Small intestine (tissue), 7 donors: ENCODE data around the gene ACOX1. TPM values are rescaled to one million over a fixed set of nuclear protein-coding genes. Genes with fewer than 3 reads are reported as not detected.
"Not testable (repeated sequence)": the region's sequence is repeated elsewhere in the genome, so short reads cannot be mapped to it uniquely, and the experiment has no call there.

Source experiments
- DNase-seq, 2 donors: peaks; one replicate each; pipeline versions ENCODE4 v3.0.0 to v3.0.0-alpha.2; 2013
- FAIRE-seq: peaks from 2 replicates; lab custom pipeline; 2012; peaks lifted over from hg19 to GRCh38; lab: Jason Lieb, UNC
- H3K27ac ChIP-seq, 3 donors: one replicate each; pipeline ENCODE4 v1.5.1; 2013; ENCODE audit warnings: low read length in 2 of 3, mild to moderate bottlenecking in 2 of 3, control low read depth in 1 of 3, inconsistent platforms in 1 of 3, low read depth in 1 of 3, moderate library complexity in 1 of 3
- H3K27me3 ChIP-seq, 3 donors: one replicate each; pipeline ENCODE4 v1.6.1; 2013; ENCODE audit warnings: low read length in 3 of 3, inconsistent platforms in 1 of 3; ENCODE audit not compliant: control insufficient read depth in 3 of 3, insufficient read depth in 3 of 3
- H3K36me3 ChIP-seq, 3 donors: one replicate each; pipeline ENCODE4 v1.6.1; 2013; ENCODE audit warnings: low read length in 3 of 3, inconsistent platforms in 1 of 3, low read depth in 1 of 3, mild to moderate bottlenecking in 1 of 3, moderate library complexity in 1 of 3; ENCODE audit not compliant: control insufficient read depth in 3 of 3, insufficient read depth in 2 of 3
- H3K4me1 ChIP-seq, 3 donors: one replicate each; pipeline ENCODE4 v1.6.1; 2013; ENCODE audit warnings: low read length in 2 of 3, inconsistent platforms in 1 of 3, low read depth in 1 of 3, mild to moderate bottlenecking in 1 of 3, moderate library complexity in 1 of 3; ENCODE audit not compliant: control insufficient read depth in 3 of 3, insufficient read depth in 2 of 3
- H3K4me3 ChIP-seq, 3 donors: one replicate each; pipeline ENCODE4 v1.5.1; 2013; ENCODE audit warnings: low read length in 3 of 3, control low read depth in 1 of 3, inconsistent platforms in 1 of 3, low read depth in 1 of 3, mild to moderate bottlenecking in 1 of 3, moderate library complexity in 1 of 3
- H3K9me3 ChIP-seq, 2 donors: one replicate each; pipeline ENCODE4 v1.6.1; 2013; ENCODE audit warnings: low read depth in 1 of 2, low read length in 1 of 2; ENCODE audit not compliant: control insufficient read depth in 2 of 2, insufficient read depth in 1 of 2
- WGBS, 3 donors: extraction: QIAGEN DNeasy Blood & Tissue Kit; methylation state at CpG; one replicate each; pipeline ENCODE4 v1.1.7; 2013; 5-methylcytosine and 5-hydroxymethylcytosine counted together
- polyA plus RNA-seq, 4 donors: library from polyadenylated mRNA; stranded (reverse) in 3 of 4; unstranded in 1 of 4; fragments of 200-250 nt in 3 of 4; fragments of 120-200 nt in 1 of 4; gene quantifications; one replicate each; pipeline versions ENCODE4 v1.2.1 to v1.2.3, GENCODE V29; 2013
- donor health status: healthy with polysubstance abuse.
- donor health status: control.
- donor health status: control.
- donor health status: Bipolar disorder and iron deficiency.
- donor health status: healthy.

The ACOX1 gene
- polyA plus RNA-seq, 4 donors: 20.6 to 111 (median 62.5) TPM

DNA sequence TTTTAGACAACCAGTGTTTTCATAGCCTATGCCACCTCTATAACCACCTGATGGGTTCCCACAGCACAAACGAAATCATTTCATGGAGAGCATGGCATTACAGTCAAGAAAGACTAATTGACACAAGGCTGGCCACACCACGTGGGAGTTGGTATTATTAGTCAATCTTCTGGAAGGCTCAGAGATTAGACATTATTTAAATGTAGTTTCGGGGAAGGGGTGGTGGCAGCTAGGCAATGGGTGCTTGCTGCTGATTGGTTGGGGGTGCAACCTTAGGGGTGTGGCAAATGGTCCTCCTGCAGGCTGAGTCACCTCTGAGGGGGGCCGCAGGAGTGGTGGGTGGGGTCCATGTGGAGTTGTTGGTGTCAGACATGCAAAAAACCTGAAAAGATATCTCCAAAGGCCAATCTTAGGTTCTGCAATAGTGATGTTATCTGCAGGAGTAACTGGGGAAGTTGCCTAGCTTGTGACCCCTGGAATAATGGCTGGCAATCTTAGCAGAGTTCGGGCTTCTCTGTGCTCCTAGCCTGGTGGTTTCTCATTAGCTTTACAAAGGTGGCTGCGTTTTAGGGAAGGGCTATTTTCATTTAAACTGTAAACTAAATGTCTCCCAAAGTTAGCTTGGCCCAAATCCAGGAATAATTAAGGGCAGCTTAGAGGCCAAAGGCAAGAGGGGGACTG is 4.7 kb upstream of the ACOX1 start:
- FAIRE-seq (no peak), DNase-seq (peak in 1 of 2 donors; percentile 52)
- H3K4me1 ChIP-seq: peaks cover 0 to 39% (median 3%) of the 10 kb centered on the region in 3 donors
- no peaks in the 10 kb centered on the region for H3K9me3 ChIP-seq
- peaks cover 0 to 17% (median 3%) of the 10 kb centered on the region in 3 donors for H3K36me3 ChIP-seq
- WGBS, 3 donors: 45 to 59% (median 51%) methylated on average over 6 of the region's 6 CpGs
- no peaks in the 10 kb centered on the region for H3K27me3 ChIP-seq
- no peak overlapping the region for H3K4me3 ChIP-seq
- peak overlapping the region in 1 of 3 donors; percentile 37 for H3K27ac ChIP-seq

GRCh38 chr17:75981019-75981615 is 2.2 kb upstream of the ACOX1 start:
- Histone ChIP-seq H3K4me1 (peaks cover 0 to 52% (median 3%) of the 10 kb centered on the region in 3 donors), H3K36me3 (peaks cover 0 to 14% (median 0%) of the 10 kb centered on the region in 3 donors), H3K9me3 (no peaks in the 10 kb centered on the region), H3K4me3 (no peak overlapping the region), H3K27me3 (no peaks in the 10 kb centered on the region), H3K27ac (peak overlapping the region in 1 of 3 donors; percentile 92)
- FAIRE-seq (no peak), DNase-seq (no peak)
- WGBS, 3 donors: 85 to 92% (median 88%) methylated on average over 7 of the region's 7 CpGs

- H3K27me3 ChIP-seq: no peaks in the 10 kb centered on the region
- no peaks in the 10 kb centered on the region for H3K9me3 ChIP-seq
- H3K36me3 ChIP-seq: peaks cover 0 to 13% (median 0%) of the 10 kb centered on the region in 3 donors
- peaks cover 0 to 55% (median 3%) of the 10 kb centered on the region in 3 donors for H3K4me1 ChIP-seq
- no peak for DNase-seq
- H3K4me3 ChIP-seq: peak overlapping the region in 2 of 3 donors; percentile 69 to 84
- no peak for FAIRE-seq
- 72 to 80% (median 74%) methylated on average over 18 of the region's 18 CpGs for WGBS, 3 donors
- peak overlapping the region; percentile 92 to 98 (median 95) for H3K27ac ChIP-seq
Measured at GRCh38 chr17:75980188-75981018, 1.4 kb upstream of the ACOX1 start.

- Histone ChIP-seq H3K36me3 (peaks cover 0 to 13% (median 0%) of the 10 kb centered on the region in 3 donors), H3K4me3 (peak overlapping the region; percentile 61 to 84 (median 69)), H3K9me3 (no peaks in the 10 kb centered on the region), H3K4me1 (peaks cover 0 to 59% (median 3%) of the 10 kb centered on the region in 3 donors), H3K27ac (peak overlapping the region; percentile 92 to 98 (median 95)), H3K27me3 (no peaks in the 10 kb centered on the region)
- WGBS, 3 donors: 1 to 3% (median 1%) methylated on average over 19 of the region's 19 CpGs
- no peak for DNase-seq
- no peak for FAIRE-seq
Measured at GRCh38 chr17:75979705-75980187, 780 bp upstream of the ACOX1 start.

GRCh38 chr17:75976175-75976848 is 2.7 kb downstream of the ACOX1 start:
- H3K27ac ChIP-seq: peak overlapping the region; percentile 59 to 92 (median 66)
- no peaks in the 10 kb centered on the region for H3K9me3 ChIP-seq
- H3K4me3 ChIP-seq: peak overlapping the region in 2 of 3 donors; percentile 44 to 69
- WGBS, 3 donors: 15 to 41% (median 30%) methylated on average over 9 of the region's 9 CpGs
- peaks cover 0 to 31% (median 9%) of the 10 kb centered on the region in 3 donors for H3K36me3 ChIP-seq
- H3K27me3 ChIP-seq: no peaks in the 10 kb centered on the region
- H3K4me1 ChIP-seq: peaks cover 2 to 37% (median 3%) of the 10 kb centered on the region in 3 donors
- FAIRE-seq (no peak), DNase-seq (peak; percentile 86 to 96)

DNA sequence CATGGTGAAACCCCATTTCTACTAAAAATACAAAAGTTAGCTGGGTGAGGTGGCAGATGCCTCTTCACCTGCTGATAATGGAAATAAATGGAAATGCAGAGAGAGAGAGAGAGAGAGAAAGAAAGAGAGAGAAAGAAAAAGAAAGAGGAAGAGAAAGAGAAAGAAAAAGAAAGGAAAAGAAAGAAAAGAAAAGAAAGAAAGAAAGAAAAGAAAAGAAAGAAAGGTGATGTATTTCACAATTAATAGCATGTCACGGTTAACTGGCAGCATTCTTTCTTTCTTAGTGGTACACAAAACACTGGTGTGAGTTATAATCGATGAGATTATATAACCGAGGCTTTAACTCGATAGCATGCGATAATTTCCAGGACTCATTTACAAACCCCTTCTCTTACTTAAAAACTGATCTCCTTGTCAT is 3.2 kb downstream of the ACOX1 start:
- FAIRE-seq (no peak), DNase-seq (no peak)
- peak overlapping the region; percentile 70 to 92 (median 72) for H3K27ac ChIP-seq
- H3K4me1 ChIP-seq: peaks cover 2 to 33% (median 3%) of the 10 kb centered on the region in 3 donors
- H3K4me3 ChIP-seq: peak overlapping the region in 2 of 3 donors; percentile 14 to 44
- peaks cover 0 to 36% (median 10%) of the 10 kb centered on the region in 3 donors for H3K36me3 ChIP-seq
- H3K27me3 ChIP-seq: no peaks in the 10 kb centered on the region
- WGBS, 3 donors: 16 to 50% (median 45%) methylated on average over 5 of the region's 5 CpGs
- H3K9me3 ChIP-seq: no peaks in the 10 kb centered on the region

GRCh38 chr17:75975187-75975586 is 3.8 kb downstream of the ACOX1 start:
- 80 to 94% (median 82%) methylated on average over 6 of the region's 6 CpGs for WGBS, 3 donors
- DNase-seq, FAIRE-seq, H3K27me3 ChIP-seq, H3K9me3 ChIP-seq: not testable (repeated sequence)
- H3K36me3 ChIP-seq: peaks cover 0 to 38% (median 10%) of the 10 kb centered on the region in 3 donors
- peaks cover 2 to 30% (median 3%) of the 10 kb centered on the region in 3 donors for H3K4me1 ChIP-seq
- peak overlapping the region; percentile 27 to 92 (median 72) for H3K27ac ChIP-seq
- peak overlapping the region in 2 of 3 donors; percentile 14 to 44 for H3K4me3 ChIP-seq
